Activated CD8-positive, alpha-beta memory T cell treated with anti-CD3 and anti-CD28 coated beads for 1 hour (primary cell): ENCODE data around the gene RECK.
A peak's percentile ranks its signal among the peaks of the same experiment; 100 is the strongest.
"Not testable (repeated sequence)": the region's sequence is repeated elsewhere in the genome, so short reads cannot be mapped to it uniquely, and the experiment has no call there.

Experiments used
- DNase-seq, 2 donors: peaks; one replicate each; pipeline ENCODE4 v3.0.0-alpha.2; 2020; ENCODE audit warnings: low read depth in 1 of 2; ENCODE audit errors: extremely low read depth in 1 of 2

The RECK gene

GRCh38 chr9:36053971-36054370 lies 17.3 kb downstream of the RECK start:
- no peak for DNase-seq

- no peak for DNase-seq
These were observed 20.2 kb downstream of the RECK start for GRCh38 chr9:36056896-36057295.

DNA sequence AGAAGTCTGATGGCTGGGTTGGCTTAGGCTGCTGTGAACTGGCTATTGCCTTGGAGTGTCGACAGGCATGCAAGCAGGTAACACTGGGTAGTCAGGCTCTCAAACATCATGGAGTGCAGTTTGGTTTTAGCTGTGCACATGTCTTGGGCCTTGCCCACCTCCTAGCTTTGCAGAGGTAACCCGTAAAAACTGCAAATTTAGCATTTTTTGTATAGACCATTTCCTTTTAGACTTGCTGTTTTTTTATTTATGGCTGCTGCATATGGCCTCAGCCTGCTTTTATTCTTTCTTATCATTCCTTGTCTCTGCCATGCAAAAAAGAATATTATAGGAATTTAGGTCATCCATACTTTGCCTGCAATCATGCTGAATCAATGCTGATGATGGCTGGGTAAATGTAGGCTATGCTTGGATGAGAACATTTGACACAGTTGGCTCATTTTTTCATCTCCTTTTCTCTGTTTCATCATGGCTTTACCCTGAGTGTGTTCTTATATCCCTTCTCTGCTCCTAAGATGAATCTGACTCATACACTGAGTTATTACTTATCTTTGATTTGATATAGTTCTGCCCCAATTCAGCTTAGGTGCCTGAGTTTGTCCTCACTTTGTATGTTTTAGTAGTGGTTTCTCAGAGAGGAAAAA lies 27.2 kb downstream of the RECK start:
- DNase-seq = no peak

DNA sequence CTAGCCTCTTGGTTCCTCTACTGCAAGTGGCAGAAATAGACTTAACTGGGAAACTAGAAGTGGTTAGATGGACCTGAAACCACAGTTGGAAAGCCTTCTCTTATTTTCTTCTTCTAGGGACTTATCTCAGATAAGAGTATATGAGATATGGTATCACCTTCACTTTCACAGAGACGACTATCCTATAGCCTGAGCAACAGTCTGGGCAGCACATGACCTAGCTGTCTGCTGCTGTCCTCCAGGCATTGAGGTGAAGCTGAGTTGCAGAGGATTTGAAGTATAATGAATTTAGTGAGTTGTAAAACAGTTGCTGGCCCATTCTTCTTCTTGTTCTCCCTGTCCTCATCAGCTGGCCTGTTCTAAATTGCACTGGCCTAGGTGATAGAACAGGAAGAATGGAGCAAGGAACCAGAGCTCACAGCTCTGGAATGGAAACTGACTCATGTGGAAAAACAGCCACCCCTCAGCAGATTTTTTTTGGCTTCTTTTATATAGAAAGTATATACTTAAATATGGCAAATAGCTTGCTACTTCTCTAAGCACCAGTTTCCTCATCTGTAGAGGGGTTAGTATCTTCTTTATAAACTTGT lies 27.8 kb downstream of the RECK start:
- no peak for DNase-seq

DNA sequence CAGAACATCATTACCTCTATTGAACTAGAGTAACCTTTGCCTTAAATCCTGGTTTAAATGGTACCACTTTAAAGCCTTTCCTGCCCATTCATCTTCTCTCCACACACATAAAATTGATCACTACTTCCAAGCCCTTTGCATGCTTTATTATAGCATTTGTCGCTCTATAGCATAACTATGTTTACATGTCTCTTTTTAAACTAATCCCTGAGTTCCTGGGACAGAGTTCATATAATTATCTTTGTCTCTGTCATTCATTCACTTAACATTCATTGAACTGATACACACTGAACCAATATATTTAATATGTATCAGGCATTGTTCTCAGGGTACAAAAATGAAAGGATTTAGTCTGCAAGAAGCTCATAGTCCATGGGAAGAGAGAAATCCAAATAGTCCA lies 37.3 kb downstream of the RECK start:
- DNase-seq = no peak

DNA sequence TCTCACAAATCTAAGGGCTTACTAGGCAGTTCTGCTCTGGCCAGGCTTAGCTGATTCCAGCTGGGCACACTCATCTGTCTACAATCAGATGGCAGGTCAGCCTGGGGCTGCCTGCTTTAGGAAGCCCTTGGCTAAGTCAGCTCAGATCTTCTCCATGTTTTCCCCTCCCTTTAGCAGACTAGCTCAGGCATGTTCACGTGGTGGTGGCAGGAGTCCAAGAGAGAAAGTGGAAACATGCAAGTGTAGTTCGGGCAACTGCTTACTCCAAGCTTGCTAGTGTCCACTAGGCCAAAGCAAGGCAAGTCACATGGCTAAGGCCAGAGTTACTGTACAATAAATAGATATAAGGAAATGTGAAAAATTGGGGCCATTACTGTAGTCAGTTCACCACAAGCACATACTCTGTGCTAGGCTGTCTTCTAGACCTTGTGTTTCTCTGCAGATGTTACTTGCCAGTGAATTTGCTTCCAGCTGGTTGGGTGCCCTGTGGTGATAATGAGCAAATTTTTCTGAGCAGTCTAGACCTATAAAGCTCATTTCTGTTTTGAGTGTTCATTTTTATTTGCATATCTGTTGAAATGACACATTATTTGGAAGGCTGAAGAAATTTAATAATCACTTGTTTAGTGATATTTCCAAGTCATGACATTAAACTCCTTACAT lies 38.3 kb downstream of the RECK start:
- no peak for DNase-seq

- no peak for DNase-seq
These were observed 41.3 kb downstream of the RECK start for GRCh38 chr9:36078051-36078450.

DNA sequence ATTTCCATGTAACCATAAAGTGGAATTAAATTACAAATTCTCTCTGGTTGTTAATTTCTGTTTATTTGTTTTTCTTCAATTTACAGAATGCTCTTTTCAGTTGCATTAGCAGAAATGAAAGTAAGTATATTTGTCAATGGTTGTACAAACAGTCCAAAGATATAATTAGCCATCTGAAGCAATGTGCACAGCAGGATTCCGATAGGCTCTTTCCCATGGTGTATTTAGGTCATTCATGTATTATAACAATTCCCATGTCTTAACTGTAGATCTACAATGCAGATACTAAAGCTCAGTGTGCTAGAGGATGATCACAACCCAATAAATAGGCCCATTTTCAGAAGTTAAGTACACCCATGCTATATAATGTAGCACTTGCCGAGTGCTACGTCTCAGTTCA lies 43.8 kb downstream of the RECK start:
- no peak for DNase-seq

GRCh38 chr9:36082931-36083330 lies 46.2 kb downstream of the RECK start:
- DNase-seq = no peak

DNA sequence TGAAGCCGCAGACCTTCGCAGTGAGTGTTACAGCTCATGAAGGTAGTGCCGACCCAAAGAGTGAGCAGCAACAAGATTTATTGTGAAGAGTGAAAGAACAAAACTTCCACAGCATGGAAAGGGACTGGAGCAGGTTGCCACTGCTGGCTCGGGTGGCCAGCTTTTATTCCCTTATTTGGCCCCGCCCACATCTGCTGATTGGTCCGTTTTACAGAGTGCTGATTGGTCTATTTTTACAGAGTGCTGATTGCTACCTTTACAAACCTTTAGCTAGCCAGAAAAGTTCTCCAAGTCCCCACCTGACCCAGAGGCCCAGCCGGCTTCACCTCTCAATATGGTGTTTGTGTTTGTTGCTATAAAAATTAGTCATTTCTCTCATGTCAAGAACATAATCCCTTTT lies 49.7 kb downstream of the RECK start:
- no peak for DNase-seq

DNA sequence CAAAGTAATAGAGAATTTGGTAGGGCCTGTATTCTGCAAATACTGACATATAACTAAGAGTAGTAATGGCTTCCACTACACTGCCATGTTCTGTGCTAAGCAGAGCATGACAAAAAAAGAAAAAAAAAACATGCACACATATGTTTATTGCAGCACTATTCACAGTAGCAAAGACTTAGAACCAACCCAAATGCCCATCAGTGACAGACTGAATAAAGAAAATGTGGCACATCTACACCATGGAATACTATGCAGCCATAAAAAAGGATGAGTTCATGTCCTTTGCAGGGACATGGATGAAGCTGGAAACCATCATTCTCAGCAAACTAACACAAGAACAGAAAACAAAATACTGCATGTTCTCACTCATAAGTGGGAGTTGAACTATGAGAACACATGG lies 50.3 kb downstream of the RECK start:
- DNase-seq = not testable (repeated sequence)

GRCh38 chr9:36088020-36088419 lies 51.3 kb downstream of the RECK start:
- DNase-seq = no peak

DNA sequence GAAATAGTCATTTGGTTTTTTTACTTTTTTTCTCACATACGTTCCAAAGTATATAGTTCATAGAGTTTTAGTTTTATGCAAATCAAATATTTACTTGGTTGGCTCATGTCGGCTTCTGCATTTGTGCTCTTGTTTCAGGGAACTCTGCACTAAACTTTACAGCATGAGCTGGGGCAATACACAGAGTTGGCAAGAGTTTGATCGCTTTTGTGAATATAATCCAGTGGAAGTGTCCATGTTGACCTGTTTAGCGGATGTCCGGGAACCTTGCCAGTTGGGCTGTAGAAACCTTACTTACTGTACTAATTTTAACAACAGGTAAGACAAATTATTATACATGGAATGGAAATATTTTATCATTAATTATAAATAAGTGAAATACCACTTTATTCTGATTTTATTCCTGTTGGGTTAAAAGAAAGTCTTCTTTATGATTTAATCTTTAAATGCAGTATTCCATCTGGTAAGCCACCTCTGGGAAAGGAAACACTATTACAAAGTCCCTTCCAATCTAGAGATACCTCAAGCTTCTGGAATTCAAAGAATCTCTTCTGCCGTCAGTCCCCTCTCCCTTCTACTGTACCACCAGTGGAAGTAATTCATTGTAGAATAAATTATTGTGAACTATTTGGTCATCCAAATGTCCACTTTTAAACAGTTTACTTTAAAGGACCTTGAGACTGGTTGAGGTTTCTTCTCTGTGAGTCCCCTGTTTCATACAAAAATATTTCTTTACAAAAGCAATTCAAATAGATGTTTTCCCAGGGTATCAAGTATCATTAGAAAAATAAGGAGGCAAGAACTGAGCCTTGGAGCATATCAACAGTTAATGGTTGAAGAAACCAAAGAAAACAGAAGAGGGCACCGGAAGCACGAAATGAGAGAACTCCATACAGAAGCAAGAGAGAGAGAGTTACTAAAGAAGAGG lies 54.6 kb downstream of the RECK start:
- no peak for DNase-seq

GRCh38 chr9:36092014-36092413 lies 55.3 kb downstream of the RECK start:
- no peak for DNase-seq

DNA sequence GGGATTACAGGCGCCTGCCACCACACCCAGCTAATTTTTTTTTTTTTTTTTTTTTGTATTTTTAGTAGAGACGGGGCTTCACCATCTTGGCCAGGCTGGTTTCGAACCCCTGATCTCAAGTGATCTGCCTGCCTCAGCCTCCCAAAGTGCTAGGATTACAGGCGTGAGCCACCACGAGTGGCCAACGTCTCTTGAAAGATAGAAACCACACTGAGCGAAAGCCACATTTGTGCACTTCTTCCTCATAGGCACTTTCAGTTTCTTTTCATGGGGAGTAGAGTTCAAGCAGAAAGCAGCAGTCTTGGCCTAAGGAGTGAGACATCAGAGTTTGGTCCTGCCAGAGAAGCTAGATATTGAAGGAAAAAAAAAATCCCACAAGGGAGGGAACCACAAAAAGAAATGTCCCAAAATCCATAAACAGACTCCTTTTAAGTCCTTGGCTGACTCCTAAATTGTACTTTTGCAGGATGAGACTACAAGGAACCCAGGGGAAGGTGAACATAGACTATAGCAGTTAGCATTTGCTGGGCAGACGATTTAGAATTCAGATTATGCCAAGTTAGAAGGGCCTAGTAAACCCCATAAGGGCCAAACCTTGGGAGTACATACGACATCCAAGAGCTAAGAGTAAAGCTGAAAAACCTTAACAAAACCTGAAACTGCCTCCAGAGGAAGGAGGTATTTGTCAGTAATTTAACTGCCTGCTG lies 55.9 kb downstream of the RECK start:
- DNase-seq = peak in 1 of 2 donors; percentile 5

DNA sequence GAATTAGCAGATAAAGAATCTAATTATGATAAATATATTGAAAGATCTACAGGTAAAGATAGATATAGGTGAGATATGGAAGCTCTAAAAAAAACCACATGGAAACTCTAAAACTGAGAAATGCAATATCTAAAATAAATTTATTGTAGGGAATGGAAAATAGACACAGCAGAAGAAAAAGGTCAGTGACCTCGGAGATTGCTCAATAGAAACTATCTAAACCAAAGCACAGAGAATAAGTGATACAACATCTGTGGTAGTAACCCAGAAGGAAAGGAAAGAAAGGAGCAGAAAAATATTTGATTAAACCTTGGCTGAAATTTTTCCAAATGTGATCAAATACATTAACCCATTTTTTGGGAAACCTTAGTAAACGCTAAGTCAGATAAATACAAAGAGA lies 56.7 kb downstream of the RECK start:
- DNase-seq = no peak

DNA sequence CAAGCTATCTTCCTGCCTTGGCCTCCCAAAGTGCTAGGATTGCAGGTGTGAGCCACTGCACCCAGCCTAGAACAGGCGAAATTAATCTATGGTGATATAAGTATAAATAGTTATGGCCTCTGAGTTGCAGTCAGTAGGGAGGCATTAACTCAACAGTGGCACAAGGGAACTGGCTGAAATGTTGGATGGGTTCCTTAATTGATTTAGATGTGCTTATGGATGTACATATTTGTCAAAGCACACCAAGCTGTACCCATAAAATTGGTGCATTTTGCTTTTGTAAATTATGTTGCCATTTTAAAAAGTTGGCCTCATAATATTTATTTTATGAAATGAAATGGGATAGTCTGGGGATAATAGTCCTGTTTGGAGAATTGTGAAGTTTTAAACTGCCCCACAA lies 63.0 kb downstream of the RECK start:
- no peak for DNase-seq

DNA sequence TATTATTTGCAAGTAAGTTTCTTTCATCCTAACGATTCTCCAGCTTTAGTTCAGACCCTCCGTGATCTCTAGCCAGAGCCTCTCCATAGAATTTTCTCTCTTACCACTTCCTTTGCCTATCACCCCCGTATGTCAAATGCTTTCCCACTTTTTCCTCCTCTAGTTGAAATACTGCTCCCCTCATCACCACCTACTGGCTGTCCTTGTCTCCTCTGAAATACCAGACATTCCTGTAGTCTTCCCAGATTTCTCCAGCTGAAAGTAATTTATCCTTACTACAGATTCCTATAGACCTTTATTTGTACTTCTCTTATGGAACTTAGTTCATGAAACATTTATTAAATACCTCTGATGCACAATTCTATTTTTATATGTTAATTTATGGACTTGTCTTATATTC lies 63.8 kb downstream of the RECK start:
- no peak for DNase-seq

DNA sequence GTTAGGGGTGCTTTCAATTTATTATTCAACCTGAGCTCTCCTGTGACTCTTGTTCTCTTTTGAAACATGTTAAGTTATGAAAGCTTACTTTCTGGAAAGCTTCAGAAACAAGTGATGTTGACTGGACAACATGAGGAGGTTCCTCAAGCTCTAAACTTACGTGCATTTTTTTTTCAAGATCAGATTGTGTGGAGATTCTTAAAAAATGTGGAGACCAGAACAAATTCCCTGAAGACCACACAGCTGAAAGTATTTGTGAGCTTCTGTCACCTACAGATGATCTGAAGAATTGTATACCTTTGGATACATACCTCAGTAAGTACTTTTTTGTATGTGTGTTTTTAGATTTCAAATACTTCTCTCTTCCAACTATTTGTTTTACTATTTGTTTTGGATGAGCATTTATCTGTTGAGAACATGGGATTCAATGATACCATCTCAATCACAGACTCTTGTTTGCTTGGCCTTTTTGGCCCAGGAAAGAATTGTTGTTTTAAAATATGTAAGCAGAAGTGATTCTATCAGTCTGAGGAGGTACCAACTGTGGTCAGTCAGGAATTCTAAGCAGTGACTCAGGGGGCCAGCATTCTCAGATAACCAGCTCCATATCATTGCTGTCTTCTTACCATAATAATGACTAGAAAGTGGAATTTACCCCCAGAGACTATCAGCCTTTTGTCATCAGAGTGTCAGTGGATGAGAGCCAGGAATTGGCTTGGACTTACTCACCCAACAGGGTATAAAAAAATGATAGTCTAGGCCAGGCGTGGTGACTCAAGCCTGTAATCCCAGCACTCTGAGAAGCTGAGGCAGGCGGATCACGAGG lies 65.4 kb downstream of the RECK start:
- DNase-seq = no peak
